Activated T-cell treated with anti-CD3 and anti-CD28 coated beads for 1 hour (primary cell): Measurements from ENCODE around the gene KNTC1.
"Not testable (repeated sequence)": the region's sequence is repeated elsewhere in the genome, so short reads cannot be mapped to it uniquely, and the experiment has no call there.

Experiments used
- DNase-seq: peaks from one replicate; pipeline ENCODE4 v3.0.0-alpha.2; 2020; ENCODE audit warnings: low read depth

The KNTC1 gene

DNA sequence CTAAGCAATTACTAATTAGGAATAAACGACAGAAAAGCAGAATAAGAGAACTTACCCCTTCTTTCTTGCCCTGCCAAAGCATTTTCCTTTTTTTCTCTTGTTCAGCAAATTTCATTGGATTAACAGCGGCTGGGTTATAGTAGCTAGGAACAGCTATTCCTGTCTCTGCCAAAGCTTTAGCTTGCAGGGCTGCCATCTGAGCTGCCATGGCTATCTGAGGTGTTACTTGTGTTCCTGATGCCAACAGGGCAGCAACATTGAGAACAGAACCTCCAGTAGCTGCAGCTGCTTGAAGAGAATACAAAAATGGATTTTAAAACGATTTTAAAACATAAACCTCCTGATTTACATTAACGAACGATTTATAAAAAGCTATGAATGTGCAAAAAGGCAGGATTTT, 18.9 kb upstream of the KNTC1 start:
- DNase-seq, result no peak

DNA sequence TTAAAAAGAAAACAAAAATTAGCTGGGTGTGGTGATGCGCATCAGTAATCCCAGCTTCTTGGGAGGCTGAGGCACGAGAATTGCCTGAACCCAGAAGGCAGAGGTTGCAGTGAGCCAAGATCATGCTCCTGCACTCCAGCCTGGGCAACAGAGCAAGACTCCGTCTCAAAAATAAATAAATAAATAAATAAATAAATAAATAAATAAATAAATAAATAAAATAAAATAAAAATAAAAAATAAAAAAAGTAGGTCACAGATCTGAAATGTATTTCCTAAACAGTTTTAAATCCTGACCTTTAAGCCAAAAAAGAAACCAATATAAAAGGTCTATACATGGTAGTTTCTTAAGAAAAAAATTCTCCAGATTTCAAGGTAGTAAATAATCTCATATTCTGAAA, 14.0 kb upstream of the KNTC1 start:
- DNase-seq, result not testable (repeated sequence)

DNA sequence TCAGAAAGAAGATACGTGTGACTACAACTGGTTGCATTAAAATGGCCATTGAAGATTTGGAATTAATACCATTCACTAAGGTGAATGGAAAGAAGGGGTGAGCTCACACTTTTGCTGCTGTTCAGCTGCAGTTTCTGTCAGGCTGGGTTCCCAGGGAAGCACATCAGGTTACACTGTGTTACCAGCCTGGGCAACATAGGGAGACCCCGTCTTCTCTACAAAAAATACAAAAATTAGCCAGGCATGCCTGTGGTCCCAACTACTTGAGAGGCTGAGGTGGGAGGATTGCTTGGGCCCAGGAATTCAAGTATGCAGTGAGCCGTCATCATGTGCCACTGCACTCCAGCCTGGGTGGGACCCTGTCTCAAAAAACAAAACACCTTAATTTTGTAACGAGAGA, 13.4 kb upstream of the KNTC1 start:
- no peak for DNase-seq

DNA sequence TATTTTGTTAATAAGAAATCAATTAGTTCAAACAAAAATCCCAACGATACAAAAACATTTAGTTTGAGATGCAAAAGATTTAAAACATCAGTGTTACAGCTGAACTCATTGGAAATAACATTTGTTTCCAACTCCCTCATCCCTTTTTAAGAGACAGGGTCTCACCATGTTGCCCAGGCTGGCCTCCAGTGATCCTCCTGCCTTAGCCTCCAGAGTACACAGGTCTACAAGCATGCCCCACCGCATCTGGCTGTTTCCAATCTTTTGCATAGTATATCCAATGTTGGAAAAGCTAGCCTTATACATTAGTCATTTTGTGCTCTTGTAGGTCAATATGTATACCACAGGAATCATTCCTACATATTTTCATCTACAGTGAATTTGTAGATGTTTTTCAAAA, 11.8 kb upstream of the KNTC1 start:
- no peak for DNase-seq

DNA sequence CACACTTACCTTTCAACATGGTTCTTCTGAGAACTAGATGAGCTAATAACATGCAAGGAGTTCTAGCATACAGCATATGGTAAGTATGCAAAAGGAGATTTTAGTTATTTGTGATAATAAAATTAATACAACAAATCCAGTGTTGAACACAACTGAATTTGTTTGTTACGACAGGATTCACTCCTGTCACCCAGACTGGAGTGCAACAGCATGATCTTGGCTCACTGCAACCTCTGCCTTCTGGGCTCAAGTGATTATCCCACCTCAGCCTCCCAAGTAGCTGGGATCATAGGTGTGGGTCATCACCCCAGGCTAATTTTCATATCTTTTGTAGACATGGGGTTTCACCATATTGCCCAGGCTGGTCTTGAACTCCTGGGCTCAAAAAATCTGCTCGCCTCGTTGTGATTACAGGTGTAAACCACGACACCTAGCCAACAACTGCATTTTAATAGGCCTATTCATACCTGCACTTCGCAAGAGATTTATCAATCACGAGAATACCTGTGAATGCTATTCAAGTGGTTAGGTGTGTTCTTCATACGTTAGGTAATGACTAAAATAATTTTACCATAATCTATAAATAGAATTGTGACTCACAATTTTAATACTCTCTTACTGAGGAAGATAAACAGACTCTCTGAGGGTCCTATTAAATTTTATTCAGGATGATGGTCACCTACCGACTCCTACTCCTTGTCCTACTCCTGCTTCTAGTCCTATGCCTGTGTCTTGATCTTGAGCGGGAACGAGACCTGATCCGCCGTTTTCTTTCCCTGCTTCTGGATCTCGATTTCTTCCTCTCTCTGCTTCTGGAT, 10.3 kb upstream of the KNTC1 start:
- no peak for DNase-seq

DNA sequence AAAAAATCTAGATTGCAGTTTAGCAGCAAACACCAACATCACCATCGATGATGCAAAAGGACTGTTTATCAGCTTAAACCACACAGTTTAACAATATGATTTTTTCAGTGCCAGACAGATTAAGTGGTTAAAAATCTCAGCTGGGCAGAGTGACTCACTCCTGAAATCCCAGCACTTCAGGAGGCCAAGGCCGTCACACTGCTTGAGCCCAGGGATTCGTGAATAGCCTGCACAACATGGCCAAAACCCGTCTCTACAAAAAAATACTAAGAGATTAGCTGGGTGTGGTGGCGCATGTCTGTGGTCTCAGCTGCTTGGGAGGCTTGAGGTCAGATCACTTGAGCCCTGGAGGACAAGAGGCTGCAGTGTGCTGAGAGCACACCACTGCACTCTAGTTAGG, 9.2 kb upstream of the KNTC1 start:
- no peak for DNase-seq

DNA sequence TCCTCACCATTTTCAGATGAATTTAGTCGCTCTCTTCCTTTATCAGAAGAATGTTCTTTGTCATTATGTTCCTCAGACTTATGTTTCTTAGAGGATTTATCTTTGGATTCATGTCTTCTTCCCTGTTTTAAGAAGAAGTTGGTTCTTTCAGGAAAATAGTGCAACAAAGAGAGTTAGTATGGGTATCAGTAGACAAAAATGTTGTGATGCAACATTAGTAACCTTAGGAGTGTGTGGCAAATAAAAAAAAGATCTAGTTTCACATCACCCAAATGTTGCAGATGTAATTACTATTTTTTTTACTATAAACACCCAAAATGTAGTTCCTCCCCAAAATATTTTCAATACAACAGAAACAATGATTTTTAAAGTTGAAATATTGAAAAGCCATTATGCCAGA, 8.1 kb upstream of the KNTC1 start:
- DNase-seq, result no peak

DNA sequence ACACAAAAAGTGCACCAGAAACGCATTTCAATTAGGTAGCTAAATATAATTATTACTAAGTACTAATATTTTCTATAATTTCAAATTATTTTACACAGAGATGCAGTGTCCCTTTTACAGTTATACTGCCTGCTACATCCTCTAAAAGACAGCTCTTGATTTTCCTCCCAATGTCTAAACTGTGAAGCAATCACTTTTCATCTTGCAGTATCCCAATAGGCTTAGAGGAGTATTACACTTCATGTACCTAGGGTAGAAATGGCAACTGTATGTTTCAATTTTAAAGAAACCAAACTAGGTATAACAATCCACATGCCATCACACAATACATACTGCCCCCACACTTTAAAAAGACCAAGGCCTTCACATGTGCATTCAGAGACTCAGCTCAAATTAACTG, 7.6 kb upstream of the KNTC1 start:
- DNase-seq, result no peak

DNA sequence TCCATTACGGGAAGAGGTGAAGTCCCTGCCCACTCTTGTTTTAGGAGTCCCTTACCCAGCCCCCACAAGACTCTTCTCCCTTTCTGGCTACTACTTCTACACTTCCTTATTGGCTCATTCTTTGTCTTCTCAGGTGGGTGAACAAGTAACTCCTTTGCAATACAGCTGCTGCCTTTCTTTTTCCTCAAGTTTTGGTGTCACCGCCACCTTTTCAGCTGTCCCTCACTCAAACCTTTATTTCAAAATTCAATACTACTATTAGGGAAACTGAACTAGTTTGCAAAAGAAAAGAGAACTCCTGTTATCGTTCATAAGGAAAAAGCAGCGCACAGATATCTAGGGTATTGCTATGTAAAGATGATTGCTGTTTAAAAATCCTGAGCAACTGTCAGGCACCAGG, 6.4 kb upstream of the KNTC1 start:
- DNase-seq, result no peak

DNA sequence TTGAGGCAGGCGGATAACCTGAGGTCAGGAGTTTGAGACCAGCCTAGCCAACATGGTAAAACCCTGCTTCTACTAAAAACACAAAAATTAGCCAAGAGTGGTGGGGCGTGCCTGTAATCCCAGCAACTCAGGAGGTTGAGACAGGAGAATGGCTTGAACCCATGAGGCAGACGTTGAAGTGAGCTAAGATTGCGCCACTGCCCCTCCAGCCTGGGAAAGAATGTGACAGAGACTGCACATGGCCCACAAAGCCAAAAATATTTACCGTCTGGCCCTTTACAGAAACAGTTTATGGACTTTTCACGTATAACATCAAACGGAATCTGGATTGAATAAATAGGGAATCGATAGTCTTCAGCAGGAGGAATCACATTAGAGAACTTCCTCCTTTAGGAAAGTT, 3.8 kb upstream of the KNTC1 start:
- no peak for DNase-seq

DNA sequence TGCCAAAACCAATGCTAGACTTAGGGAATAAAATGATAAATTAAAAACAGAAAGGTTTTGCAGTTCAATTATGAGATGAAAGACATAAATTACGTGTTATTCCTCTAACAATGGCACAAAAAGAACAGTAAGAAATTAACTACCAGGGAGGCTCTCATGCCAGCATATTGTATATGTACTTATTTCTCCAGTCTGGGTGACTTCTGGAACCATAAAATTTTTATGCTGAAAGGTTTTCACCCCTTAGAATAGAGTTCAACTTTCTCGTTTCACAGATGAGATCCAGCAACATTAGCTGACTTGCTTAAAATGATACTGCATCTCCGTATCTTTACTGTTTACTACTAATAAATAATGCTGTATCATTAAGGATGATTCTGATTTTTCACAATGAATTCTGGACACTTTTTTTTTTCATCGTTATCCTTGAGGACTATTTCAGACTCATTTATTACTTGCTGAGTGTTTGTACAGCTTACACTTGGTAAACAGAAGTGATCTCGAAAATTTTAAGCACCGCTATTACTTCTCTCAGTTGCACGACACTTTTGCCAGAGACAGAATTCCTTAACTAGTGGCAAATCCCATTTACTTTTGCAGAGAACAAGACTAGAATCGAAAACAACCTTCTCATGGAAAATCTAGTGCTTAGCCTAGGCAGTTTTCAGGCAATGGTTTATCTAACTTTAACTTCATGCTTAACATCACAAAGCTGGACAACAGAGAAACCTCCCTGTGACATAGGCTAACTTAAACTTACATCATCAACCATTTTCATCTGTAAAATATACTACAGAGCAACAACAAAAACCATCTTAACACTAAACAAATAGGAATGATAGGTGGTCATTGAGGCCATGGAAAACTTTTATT, 3.0 kb upstream of the KNTC1 start:
- no peak for DNase-seq

DNA sequence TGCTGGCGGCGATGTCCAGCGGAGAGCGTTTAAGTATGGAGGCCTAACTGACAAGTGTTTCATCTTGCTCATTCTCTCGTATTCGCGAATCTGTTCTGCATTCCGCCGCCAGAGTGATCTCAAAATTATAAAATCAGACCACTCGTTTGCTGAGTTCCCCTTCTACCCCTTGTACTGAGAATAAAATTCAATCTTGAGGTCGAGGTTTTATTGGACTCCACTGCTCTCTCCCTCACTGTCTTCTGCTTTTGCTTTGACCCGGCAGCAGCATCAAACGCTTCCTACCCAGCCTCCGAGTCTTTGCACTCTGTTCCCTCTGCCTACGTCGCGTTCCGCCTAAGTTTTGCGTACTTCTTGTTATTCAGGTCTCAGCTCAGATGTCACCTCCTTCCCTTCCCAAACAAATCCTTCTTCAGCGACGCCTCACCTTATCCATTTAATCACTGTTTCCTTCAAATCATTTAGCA, 462 bp downstream of the KNTC1 start:
- DNase-seq, result no peak

DNA sequence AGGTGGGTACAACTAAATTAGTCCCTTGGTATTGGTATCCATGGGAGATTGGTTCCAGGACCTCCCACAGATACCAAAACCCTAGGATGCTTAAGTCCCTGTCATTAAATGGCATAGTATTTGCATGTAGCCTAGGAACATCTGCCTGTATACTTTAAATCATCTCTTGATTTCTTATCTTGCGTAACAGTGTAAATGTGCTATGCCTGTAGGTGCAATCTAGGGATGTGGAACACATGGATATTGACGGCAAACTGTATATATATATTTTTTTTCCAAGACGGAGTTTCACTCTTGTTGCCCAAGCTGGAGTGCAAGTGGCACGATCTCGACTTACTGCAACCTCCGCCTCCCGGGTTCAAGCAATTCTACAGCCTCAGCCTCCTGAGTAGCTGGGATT, 1.5 kb downstream of the KNTC1 start:
- DNase-seq, result no peak

DNA sequence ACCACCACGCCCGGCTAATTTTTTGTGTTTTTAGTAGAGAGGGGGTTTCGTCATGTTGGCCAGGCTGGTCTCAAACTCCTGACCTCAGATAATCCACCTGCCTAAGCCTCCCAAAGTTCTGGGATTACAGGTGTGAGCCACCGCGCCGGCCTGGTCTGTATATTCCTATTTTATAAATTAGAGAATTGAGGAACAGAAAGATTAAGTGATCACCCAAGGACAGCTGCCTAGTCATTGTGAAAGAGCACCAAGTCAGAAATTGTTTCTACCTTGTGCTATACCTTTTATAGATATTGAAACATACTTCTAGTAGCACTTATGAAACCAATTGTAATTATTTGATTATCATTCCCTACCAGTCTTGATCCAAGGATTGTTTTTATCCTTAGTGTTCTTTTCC, 1.9 kb downstream of the KNTC1 start:
- DNase-seq, result no peak

DNA sequence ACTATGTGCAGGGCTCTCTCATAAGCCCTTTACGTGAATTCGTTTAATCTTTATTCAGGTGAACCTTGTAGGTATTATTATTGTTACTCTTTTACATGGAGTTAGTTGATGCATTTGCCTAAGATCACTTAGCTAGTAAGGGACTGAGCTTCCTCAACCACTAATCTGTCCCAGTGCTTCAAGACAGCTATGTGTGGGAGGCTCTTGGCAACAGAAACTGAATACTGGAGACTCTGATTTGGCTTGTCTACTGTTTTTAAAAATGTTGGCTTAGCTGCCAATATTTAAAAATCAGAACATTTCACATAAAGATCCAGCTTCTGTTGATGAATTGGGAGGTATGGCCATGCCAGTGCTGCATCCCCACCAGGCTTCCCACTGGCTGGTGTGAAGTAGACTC, 6.8 kb downstream of the KNTC1 start:
- no peak for DNase-seq

DNA sequence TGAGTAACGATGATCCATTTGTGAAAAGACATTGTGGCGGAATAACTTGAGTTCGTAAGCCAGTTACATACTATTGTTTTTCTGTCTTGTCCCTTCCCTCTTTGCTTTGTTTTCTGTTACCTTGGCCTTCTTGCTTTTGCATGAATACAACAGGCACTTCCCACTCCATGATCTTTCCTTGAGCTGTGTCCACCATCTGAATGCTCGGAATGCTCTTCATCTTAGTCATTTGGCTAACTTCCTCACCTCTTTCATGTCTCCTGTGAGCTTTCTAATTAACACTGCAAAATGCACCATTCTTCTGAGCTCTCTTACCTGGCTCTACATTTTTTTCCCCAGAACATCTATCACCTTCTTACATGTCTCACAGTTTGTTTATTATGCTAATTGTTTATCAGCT, 10.0 kb downstream of the KNTC1 start:
- no peak for DNase-seq

DNA sequence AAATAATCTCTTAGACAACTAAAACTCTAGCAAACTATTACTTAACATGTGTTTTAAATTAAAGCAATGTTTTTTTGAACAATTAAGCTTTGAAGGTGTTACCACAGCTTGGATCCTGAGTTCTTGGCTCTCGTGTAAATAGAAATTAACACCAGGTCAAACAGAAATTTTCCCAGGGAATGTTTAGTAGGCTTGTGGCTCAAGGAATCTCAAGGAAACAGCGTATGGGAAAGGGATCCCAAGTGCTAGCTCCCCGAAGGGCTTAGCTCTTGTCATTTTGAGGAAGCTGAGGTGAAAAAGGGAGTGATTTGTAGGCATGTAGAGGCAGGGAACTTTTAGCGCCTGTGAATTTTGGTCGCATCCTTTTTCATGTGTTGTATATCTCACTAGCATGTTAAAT, 11.4 kb downstream of the KNTC1 start:
- no peak for DNase-seq

DNA sequence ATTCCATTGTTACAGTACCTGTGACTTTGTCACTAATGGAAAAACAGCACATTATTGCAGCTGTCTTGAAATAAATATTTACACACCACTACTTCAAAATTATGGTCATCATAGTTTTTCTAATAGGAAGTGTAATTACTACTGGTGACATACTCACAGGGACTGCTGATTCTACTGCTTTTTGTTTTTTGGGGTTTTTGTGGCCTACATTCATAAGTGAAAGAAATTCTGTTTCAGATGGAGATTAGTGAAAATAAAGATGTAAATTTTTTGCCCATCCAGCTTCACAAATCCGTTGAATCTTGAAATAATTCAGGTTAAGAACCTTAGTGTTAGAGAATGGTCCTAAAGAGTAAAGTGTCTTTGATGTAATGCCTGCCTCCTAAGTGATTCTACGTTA, 17.5 kb downstream of the KNTC1 start:
- DNase-seq, result no peak

DNA sequence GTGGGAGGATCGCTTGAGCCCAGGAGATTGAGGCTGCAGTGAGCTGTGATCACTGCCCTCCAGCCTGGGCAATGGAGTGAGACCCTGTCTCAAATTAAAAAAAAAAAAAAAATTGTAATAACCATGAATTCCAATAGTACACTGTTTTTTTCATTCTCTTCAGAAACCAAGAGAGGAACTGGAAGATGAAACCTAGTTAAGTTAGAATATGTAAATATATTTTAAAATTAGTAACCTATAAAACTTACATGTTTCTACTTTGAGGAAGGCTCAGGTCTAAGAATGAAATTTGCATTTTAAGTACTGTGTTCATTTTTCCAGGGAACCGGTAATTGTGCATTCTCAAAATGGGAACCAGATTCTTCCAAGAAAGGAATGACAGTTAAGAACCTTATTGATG, 18.8 kb downstream of the KNTC1 start:
- no peak for DNase-seq

DNA sequence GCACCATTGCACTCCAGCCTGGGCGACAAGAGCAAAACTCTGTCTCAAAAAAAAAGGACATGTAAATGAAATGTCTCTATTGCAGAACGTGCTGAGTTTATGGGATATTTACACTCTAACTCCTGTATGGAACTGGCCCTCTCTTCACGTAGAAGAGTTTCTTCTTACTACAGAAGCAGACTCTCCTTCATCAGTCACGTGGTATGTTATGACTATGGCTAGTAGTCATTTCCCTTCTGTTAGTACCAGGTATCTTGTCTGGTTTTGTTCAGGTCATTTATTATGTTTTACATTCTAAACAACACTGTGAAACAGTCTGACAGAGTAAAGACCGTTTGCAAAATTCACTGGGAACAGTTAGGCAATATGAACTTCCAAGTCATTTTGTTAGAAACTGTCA, 20.3 kb downstream of the KNTC1 start:
- no peak for DNase-seq

DNA sequence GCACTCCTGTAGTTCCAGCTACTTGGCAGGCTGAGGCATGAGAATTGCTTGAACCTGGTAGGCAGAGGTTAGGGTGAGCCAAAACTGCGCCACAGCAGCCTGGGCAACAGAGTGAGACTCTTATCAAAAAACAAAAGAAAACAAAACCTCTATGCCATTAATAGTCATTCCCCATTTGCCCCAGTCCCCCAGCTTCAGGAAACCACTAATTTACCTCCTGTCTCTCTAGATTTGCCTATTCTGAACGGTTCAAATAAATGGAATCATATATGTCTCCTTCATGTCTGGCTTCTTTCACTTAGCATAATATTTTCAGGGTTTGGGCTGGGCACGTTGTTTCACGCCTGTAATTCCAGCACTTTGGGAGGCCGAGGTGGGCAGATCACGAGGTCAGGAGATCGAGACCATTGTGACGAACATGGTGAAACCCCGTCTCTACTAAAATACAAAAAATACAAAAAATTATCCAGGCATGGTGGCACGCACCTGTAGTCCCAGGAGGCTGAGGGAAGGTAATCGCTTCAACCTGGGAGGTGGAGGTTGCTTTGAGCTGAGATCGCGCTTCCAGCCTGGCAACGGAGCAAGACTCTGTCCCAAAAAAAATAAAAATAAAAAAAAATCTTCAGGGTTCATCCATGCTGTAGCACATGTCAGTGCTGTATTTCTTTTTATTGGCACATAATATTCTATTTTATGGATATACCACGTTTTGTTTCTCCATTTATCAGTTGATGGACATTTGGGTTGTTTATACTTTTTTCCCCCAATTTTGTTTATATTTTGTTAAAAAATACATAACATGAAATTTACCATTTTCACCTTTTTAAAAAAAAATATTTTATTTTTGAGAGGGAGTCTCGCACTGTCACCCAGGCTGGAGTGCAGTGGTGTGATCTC, 31.9 kb downstream of the KNTC1 start:
- no peak for DNase-seq

DNA sequence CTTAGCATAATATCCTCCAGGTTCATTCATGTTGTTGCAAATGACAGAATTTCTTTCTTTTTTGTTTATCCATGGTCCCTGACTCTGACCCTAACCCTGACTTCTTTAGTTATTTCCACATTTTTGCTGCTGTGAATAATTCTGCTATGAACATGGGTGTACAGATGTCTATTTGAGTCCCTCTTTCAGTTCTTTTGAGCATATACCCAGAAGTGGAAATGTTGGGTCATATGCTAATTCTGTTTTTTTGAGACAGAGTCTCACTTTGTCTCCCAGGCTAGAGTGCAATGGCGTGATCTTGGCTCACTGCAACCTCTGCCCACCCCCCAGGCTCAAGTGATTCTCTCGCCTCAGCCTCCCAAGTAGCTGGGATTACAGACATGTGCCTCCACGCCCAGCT, 33.1 kb downstream of the KNTC1 start:
- DNase-seq, result no peak
